Panc1 (cell line): ENCODE data around the gene NOX3.

Experiments
- CTCF ChIP-seq: fragments of 450-650 bp; IDR thresholded peaks from 2 replicates; pipeline ENCODE4 v1.5.1; 2017; ENCODE audit warnings: mild to moderate bottlenecking
- POLR2AphosphoS5 ChIP-seq: IDR thresholded peaks from 2 replicates; pipeline ENCODE4 v1.6.1; 2012; ENCODE audit warnings: mild to moderate bottlenecking, low read depth, low read length, moderate library complexity
- REST ChIP-seq, 2 experiments: IDR thresholded peaks; 2 replicates each; pipeline ENCODE4 v1.6.1; 2011 to 2012; ENCODE audit warnings: low read depth in 2 of 2, control low read depth in 1 of 2, low read length in 1 of 2, mild to moderate bottlenecking in 1 of 2, moderate library complexity in 1 of 2; ENCODE audit not compliant: insufficient read depth in 1 of 2
- SIN3A ChIP-seq: IDR thresholded peaks from 2 replicates; pipeline ENCODE4 v1.6.1; 2012; ENCODE audit warnings: low read depth, mild to moderate bottlenecking, low read length, moderate library complexity, borderline replicate concordance; ENCODE audit not compliant: insufficient read depth

- TF ChIP-seq POLR2AphosphoS5: no peak
- TF ChIP-seq CTCF: no peak
- TF ChIP-seq REST (IDR thresholded peaks at IDR 0.05; ENCODE audit: insufficient read depth in 1 of 2, low read depth in 2 of 2, low read length in 1 of 2): no peak
- TF ChIP-seq SIN3A: no peak
These were observed 89.3 kb downstream of the NOX3 start for GRCh38 chr6:155366325-155366724.
